WTC11 (cell line): ENCODE measurements around the gene PTPRK.

Experiments
- CREB1 ChIP-seq: sonication (generic); formaldehyde crosslinking; IDR thresholded peaks from 2 replicates; pipeline ENCODE4 v1.8.0; 2023; ENCODE audit warnings: mild to moderate bottlenecking, missing genetic modification reagents
- E2F5 ChIP-seq: sonication (generic); formaldehyde crosslinking; IDR thresholded peaks from 2 replicates; pipeline ENCODE4 v1.8.1; 2022; ENCODE audit warnings: mild to moderate bottlenecking, moderate library complexity, missing genetic modification reagents
- ESRRA ChIP-seq: sonication (generic); formaldehyde crosslinking; IDR thresholded peaks from 2 replicates; pipeline ENCODE4 v1.8.1; 2022; ENCODE audit warnings: mild to moderate bottlenecking, missing genetic modification reagents, borderline replicate concordance
- FOXK1 ChIP-seq: sonication (generic); formaldehyde crosslinking; IDR thresholded peaks from 2 replicates; pipeline ENCODE4 v1.8.0; 2022; ENCODE audit warnings: mild to moderate bottlenecking, moderate library complexity, missing genetic modification reagents
- NR3C1 ChIP-seq: sonication (generic); formaldehyde crosslinking; conservative IDR thresholded peaks from 2 replicates; pipeline ENCODE4 v1.8.1; 2023; ENCODE audit warnings: low read depth, mild to moderate bottlenecking, missing genetic modification reagents
- PRRX2 ChIP-seq: fragments of 250-450 bp; sonication (Bioruptor Pico); IDR thresholded peaks from 2 replicates; pipeline ENCODE4 v1.8.0; 2021; ENCODE audit warnings: mild to moderate bottlenecking
- RORB ChIP-seq: fragments of 250-450 bp; sonication (Bioruptor Pico); IDR thresholded peaks from 2 replicates; pipeline ENCODE4 v1.9.0; 2021; ENCODE audit warnings: mild to moderate bottlenecking
- SMAD3 ChIP-seq: sonication (generic); formaldehyde crosslinking; IDR thresholded peaks from 2 replicates; pipeline ENCODE4 v1.8.0; 2022; ENCODE audit warnings: missing genetic modification reagents, mild to moderate bottlenecking, borderline replicate concordance
- USF1 ChIP-seq: sonication (generic); formaldehyde crosslinking; IDR thresholded peaks from 2 replicates; pipeline ENCODE4 v1.8.0; 2022; ENCODE audit warnings: mild to moderate bottlenecking, missing genetic modification reagents
- ZNF396 ChIP-seq: fragments of 250-450 bp; sonication (Bioruptor Pico); IDR thresholded peaks from 2 replicates; pipeline ENCODE4 v1.8.0; 2021; ENCODE audit warnings: mild to moderate bottlenecking, moderate library complexity, borderline replicate concordance
- TF ChIP-seq, protein P1 (sequence below): fragments of 200-600 bp; IDR thresholded peaks from 2 replicates; pipeline ENCODE4 v1.8.0; 2022; ENCODE audit warnings: antibody characterized with exemption
- TF ChIP-seq, protein P2 (sequence below): sonication (generic); formaldehyde crosslinking; IDR thresholded peaks from 2 replicates; pipeline ENCODE4 v1.8.0; 2022; ENCODE audit warnings: mild to moderate bottlenecking, missing genetic modification reagents

- TF ChIP-seq RORB (CRISPR knock-in tag) (no peak), PRRX2 (CRISPR knock-in tag) (no peak), ESRRA (CRISPR knock-in tag) (no peak), ZNF396 (no peak), FOXK1 (CRISPR knock-in tag) (no peak), SMAD3 (CRISPR knock-in tag) (no peak), NR3C1 (CRISPR knock-in tag) (no peak), CREB1 (no peak), E2F5 (CRISPR knock-in tag) (no peak), USF1 (CRISPR knock-in tag) (no peak)
- TF ChIP-seq, protein P1, sequence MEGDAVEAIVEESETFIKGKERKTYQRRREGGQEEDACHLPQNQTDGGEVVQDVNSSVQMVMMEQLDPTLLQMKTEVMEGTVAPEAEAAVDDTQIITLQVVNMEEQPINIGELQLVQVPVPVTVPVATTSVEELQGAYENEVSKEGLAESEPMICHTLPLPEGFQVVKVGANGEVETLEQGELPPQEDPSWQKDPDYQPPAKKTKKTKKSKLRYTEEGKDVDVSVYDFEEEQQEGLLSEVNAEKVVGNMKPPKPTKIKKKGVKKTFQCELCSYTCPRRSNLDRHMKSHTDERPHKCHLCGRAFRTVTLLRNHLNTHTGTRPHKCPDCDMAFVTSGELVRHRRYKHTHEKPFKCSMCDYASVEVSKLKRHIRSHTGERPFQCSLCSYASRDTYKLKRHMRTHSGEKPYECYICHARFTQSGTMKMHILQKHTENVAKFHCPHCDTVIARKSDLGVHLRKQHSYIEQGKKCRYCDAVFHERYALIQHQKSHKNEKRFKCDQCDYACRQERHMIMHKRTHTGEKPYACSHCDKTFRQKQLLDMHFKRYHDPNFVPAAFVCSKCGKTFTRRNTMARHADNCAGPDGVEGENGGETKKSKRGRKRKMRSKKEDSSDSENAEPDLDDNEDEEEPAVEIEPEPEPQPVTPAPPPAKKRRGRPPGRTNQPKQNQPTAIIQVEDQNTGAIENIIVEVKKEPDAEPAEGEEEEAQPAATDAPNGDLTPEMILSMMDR: no peak
- TF ChIP-seq, protein P2, sequence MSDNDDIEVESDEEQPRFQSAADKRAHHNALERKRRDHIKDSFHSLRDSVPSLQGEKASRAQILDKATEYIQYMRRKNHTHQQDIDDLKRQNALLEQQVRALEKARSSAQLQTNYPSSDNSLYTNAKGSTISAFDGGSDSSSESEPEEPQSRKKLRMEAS (CRISPR knock-in tag): no peak
These were observed 48.5 kb downstream of the PTPRK start for GRCh38 chr6:128471907-128472306.
